Measurements from ENCODE around the gene FRRS1L.

- TF ChIP-seq POU6F1 (CRISPR knock-in tag; IDR thresholded peaks at IDR 0.05; ENCODE audit: borderline replicate concordance, low read depth), result no peak
- TF ChIP-seq TSHZ2 (CRISPR knock-in tag; IDR thresholded peaks at IDR 0.05), result no peak
- TF ChIP-seq TOX (CRISPR knock-in tag; IDR thresholded peaks at IDR 0.05; ENCODE audit: borderline replicate concordance), result no peak
- TF ChIP-seq SNAI2 (CRISPR knock-in tag; IDR thresholded peaks at IDR 0.05), result no peak
- no peak for TF ChIP-seq PATZ1 (CRISPR knock-in tag; IDR thresholded peaks at IDR 0.05; ENCODE audit: borderline replicate concordance)
- no peak for TF ChIP-seq ZNF565 (CRISPR knock-in tag; conservative IDR thresholded peaks at IDR 0.05; ENCODE audit: low read depth)
- no peak for TF ChIP-seq ESRRG (CRISPR knock-in tag; IDR thresholded peaks at IDR 0.05)
- TF ChIP-seq ZFP30 (CRISPR knock-in tag; IDR thresholded peaks at IDR 0.05), result no peak
- no peak for TF ChIP-seq PPARA (CRISPR knock-in tag; IDR thresholded peaks at IDR 0.05; ENCODE audit: borderline replicate concordance)
- TF ChIP-seq ZFP3 (CRISPR knock-in tag; IDR thresholded peaks at IDR 0.05), result no peak
These were observed 56.6 kb downstream of the FRRS1L start for GRCh38 chr9:109110329-109111021.

Data from SK-N-SH treated with all-trans-retinoic acid at 6 μM for 48 hours (cell line).